ENCODE data around the gene NT5M.

NT5M gene

DNA sequence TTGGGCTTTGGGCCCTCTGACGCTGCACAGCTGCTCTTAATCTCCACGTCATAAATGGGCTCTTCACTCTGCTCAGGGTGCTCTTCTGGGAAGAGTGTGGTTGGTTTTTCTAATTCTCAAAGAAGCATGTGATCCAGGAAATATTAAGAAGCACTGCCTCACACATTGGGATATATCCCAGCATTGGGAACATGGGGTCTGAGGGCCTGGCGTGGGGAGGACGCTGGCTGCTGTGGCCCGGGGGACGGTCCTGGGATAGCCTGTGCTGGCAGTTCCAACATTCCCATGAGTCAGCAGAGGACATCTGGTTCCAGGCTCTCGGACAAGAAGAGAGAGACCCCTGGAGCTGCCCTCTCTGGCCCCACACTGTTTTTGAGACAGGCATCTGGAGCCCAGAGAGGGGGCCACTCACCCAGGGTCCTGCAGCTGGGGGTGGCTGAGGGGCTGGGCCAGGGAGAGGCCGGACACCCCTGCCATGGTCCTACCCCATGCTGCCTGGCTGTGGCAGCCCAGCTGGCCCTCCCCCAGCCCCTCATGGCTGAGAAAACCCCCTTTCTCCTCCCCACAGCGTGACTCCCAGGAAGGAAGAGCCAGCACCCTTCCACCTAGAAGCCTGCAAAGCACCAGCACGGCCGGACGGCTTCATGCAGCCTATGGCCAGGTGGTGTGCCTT is 58.8 kb downstream of the NT5M start:
- Histone ChIP-seq H3K79me2 (ENCODE audit: insufficient read depth, low read length) (no peaks in the 10 kb centered on the region), H4K20me1 (ENCODE audit: insufficient read depth, low read length, poor library complexity, severe bottlenecking) (no peaks in the 10 kb centered on the region), H3K4me3 (ENCODE audit: low read length, poor library complexity, severe bottlenecking) (no peak overlapping the region), H3K4me2 (ENCODE audit: low read depth, low read length, poor library complexity, severe bottlenecking) (no peak overlapping the region), H3K9me2 (replicated peaks; ENCODE audit: low read depth, low read length) (no peaks in the 10 kb centered on the region), H2AFZ (ENCODE audit: low read length) (no peak overlapping the region), H3K4me1 (ENCODE audit: insufficient read depth, low read length, poor library complexity, severe bottlenecking) (no peaks in the 10 kb centered on the region), H3K9ac (ENCODE audit: low read depth, low read length, poor library complexity, severe bottlenecking) (no peak overlapping the region), H3K36me3 (ENCODE audit: insufficient read depth, low read length) (no peaks in the 10 kb centered on the region), H3K27me3 (ENCODE audit: insufficient read depth, low read length, poor library complexity, severe bottlenecking) (no peaks in the 10 kb centered on the region), H3K9me3 (ENCODE audit: insufficient read depth, low read depth, low read length) (peaks cover 8% of the 10 kb centered on the region; the same call in 1 of the 2 replicates), H3F3A (ENCODE audit: low read depth) (no peaks in the 10 kb centered on the region)
- no peak for TF ChIP-seq EZH2phosphoT487 (IDR thresholded peaks at IDR 0.05; ENCODE audit: borderline replicate concordance)
- TF ChIP-seq CTCF (conservative IDR thresholded peaks at IDR 0.05; ENCODE audit: low read length) = no peak

DNA sequence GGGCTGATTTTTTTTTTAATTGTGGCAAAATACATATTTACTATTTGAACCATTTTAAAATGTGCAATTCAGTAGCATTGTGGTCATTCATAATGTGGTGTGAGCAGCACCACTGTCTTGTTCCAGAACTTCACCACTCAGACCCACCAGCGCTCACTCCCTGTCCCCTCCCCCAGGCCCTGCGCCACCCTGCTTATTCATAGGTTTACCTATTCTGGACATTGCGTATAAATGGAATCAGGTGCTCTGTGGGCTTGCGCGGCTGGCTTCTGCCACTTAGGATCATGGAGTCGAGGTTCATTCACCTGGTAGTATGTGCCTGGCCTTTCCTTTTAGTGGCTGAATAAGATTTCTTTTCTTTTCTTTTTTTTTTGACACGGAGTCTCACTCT is 59.4 kb downstream of the NT5M start:
- no peaks in the 10 kb centered on the region for H3F3A ChIP-seq (ENCODE audit: low read depth)
- H3K79me2 ChIP-seq (ENCODE audit: insufficient read depth, low read length) = no peaks in the 10 kb centered on the region
- no peaks in the 10 kb centered on the region for H4K20me1 ChIP-seq (ENCODE audit: insufficient read depth, low read length, poor library complexity, severe bottlenecking)
- H3K9me3 ChIP-seq (ENCODE audit: insufficient read depth, low read depth, low read length) = peaks cover 8% of the 10 kb centered on the region; the same call in 1 of the 2 replicates
- H2AFZ ChIP-seq (ENCODE audit: low read length) = no peak overlapping the region
- H3K9ac ChIP-seq (ENCODE audit: low read depth, low read length, poor library complexity, severe bottlenecking) = no peak overlapping the region
- TF ChIP-seq EZH2phosphoT487 (IDR thresholded peaks at IDR 0.05; ENCODE audit: borderline replicate concordance) (no peak), CTCF (conservative IDR thresholded peaks at IDR 0.05; ENCODE audit: low read length) (no peak)
- H3K36me3 ChIP-seq (ENCODE audit: insufficient read depth, low read length) = no peaks in the 10 kb centered on the region
- no peak overlapping the region for H3K4me3 ChIP-seq (ENCODE audit: low read length, poor library complexity, severe bottlenecking)
- H3K4me2 ChIP-seq (ENCODE audit: low read depth, low read length, poor library complexity, severe bottlenecking) = no peak overlapping the region
- H3K9me2 ChIP-seq (replicated peaks; ENCODE audit: low read depth, low read length) = no peaks in the 10 kb centered on the region
- H3K4me1 ChIP-seq (ENCODE audit: insufficient read depth, low read length, poor library complexity, severe bottlenecking) = no peaks in the 10 kb centered on the region
- H3K27me3 ChIP-seq (ENCODE audit: insufficient read depth, low read length, poor library complexity, severe bottlenecking) = no peaks in the 10 kb centered on the region

GRCh38 chr17:17363638-17364337 is 60.6 kb downstream of the NT5M start:
- Histone ChIP-seq H3K36me3 (ENCODE audit: insufficient read depth, low read length) (no peaks in the 10 kb centered on the region), H3K9me2 (replicated peaks; ENCODE audit: low read depth, low read length) (no peaks in the 10 kb centered on the region), H3K4me1 (ENCODE audit: insufficient read depth, low read length, poor library complexity, severe bottlenecking) (no peaks in the 10 kb centered on the region), H3K27me3 (ENCODE audit: insufficient read depth, low read length, poor library complexity, severe bottlenecking) (no peaks in the 10 kb centered on the region), H4K20me1 (ENCODE audit: insufficient read depth, low read length, poor library complexity, severe bottlenecking) (no peaks in the 10 kb centered on the region), H3K9me3 (ENCODE audit: insufficient read depth, low read depth, low read length) (peaks cover 8% of the 10 kb centered on the region; the same call in 1 of the 2 replicates), H2AFZ (ENCODE audit: low read length) (no peak overlapping the region), H3K9ac (ENCODE audit: low read depth, low read length, poor library complexity, severe bottlenecking) (no peak overlapping the region), H3K4me3 (ENCODE audit: low read length, poor library complexity, severe bottlenecking) (no peak overlapping the region), H3K79me2 (ENCODE audit: insufficient read depth, low read length) (no peaks in the 10 kb centered on the region), H3K4me2 (ENCODE audit: low read depth, low read length, poor library complexity, severe bottlenecking) (no peak overlapping the region), H3F3A (ENCODE audit: low read depth) (no peaks in the 10 kb centered on the region)
- TF ChIP-seq CTCF (conservative IDR thresholded peaks at IDR 0.05; ENCODE audit: low read length) (no peak), EZH2phosphoT487 (IDR thresholded peaks at IDR 0.05; ENCODE audit: borderline replicate concordance) (no peak)
